ENCODE data around the gene UIMC1. TPM values are rescaled to one million over a fixed set of nuclear protein-coding genes. Genes with fewer than 3 reads are reported as not detected.

The UIMC1 gene
- total RNA-seq, 1 experiment from 2014 or later, result 46.8 TPM

DNA sequence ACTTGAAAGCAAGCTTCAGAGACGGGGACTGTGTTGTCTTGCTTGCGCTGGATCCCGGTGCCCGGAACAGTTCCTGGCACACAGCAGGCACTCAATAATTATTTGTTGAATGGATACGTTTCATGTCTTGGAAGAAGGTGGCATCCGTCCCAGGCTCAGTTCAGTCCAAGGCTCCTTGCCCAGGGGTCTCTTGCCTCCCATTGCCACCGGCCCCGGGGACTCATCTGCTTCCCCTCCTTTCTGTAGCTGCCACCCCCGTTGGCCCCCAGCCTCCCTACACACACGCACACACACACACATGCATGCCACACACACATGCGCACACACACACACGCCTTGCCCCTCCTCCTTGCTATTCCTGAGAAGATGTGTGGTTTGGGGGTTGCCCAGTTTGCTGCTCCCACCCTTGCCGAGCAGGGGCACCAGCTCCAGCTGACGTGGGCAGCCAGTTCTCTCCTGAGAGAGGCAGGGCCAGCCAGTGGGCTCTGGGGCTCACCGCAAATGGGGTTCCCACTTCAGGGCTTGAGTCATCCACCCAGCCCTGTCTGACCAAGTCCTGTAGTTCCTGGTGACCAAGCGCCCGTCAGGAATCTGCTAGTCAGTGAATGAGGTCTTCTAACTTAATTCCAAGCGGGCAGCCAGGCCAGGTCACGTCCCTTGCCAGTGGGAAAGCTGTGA is 149.2 kb downstream of the UIMC1 start:
- H3K27ac ChIP-seq (ENCODE audit: low read depth, low read length, poor library complexity, severe bottlenecking), result no peak overlapping the region
- ChIA-PET POLR2A (ENCODE audit: low non-redundant PET) (no interaction called here), CTCF (no interaction called here)
- intact Hi-C loops (cut with micrococcal nuclease; ENCODE audit: unreplicated experiment), result no loop called here
- no peak for DNase-seq (ENCODE audit: low spot score)
- no peak for TF ChIP-seq EZH2 (IDR thresholded peaks at IDR 0.05; ENCODE audit: borderline replicate concordance, low read depth, low read length, poor library complexity, severe bottlenecking)
- TF ChIP-seq, protein P1, sequence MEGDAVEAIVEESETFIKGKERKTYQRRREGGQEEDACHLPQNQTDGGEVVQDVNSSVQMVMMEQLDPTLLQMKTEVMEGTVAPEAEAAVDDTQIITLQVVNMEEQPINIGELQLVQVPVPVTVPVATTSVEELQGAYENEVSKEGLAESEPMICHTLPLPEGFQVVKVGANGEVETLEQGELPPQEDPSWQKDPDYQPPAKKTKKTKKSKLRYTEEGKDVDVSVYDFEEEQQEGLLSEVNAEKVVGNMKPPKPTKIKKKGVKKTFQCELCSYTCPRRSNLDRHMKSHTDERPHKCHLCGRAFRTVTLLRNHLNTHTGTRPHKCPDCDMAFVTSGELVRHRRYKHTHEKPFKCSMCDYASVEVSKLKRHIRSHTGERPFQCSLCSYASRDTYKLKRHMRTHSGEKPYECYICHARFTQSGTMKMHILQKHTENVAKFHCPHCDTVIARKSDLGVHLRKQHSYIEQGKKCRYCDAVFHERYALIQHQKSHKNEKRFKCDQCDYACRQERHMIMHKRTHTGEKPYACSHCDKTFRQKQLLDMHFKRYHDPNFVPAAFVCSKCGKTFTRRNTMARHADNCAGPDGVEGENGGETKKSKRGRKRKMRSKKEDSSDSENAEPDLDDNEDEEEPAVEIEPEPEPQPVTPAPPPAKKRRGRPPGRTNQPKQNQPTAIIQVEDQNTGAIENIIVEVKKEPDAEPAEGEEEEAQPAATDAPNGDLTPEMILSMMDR (conservative IDR thresholded peaks at IDR 0.05; ENCODE audit: low read depth, low read length), result no peak
- H3K4me1 ChIP-seq (ENCODE audit: insufficient read depth, low read length, poor library complexity, severe bottlenecking), result no peaks in the 10 kb centered on the region
- no peak overlapping the region for H3K4me3 ChIP-seq (ENCODE audit: low read depth, low read length, poor library complexity, severe bottlenecking)
- no TSS peak for BruUV-seq (replicated peaks)
- H3K27me3 ChIP-seq (replicated peaks; ENCODE audit: insufficient read depth, low read depth, low read length, poor library complexity), result no peaks in the 10 kb centered on the region
- no peaks in the 10 kb centered on the region for H3K36me3 ChIP-seq (ENCODE audit: insufficient read depth, low read length, poor library complexity, severe bottlenecking)
- H3K9me3 ChIP-seq (ENCODE audit: low read depth, low read length, poor library complexity, severe bottlenecking), result no peaks in the 10 kb centered on the region

DNA sequence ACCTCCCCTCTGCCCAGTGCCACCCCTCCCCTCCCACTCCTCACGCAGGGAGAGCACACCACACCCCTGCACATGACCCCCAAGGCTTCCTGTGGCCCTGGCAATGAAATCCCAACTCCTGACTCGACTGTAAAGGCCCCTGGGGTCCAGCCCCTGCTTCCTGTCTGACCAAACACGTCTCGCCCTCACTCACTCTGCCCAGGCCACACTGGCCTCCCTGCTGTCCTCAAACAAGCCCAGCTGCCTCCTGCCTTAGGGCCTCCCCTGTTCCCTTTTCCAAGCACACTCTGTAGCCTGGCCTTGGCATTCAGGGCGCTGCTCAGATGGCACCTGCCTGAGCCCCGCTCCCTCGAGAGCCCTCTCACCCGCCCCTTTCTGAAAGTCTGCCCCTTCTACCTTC is 149.8 kb downstream of the UIMC1 start:
- no TSS peak for BruUV-seq (replicated peaks)
- CTCF ChIA-PET, result no interaction called here
- Histone ChIP-seq H3K4me1 (ENCODE audit: insufficient read depth, low read length, poor library complexity, severe bottlenecking) (no peaks in the 10 kb centered on the region), H3K36me3 (ENCODE audit: insufficient read depth, low read length, poor library complexity, severe bottlenecking) (no peaks in the 10 kb centered on the region), H3K27me3 (replicated peaks; ENCODE audit: insufficient read depth, low read depth, low read length, poor library complexity) (no peaks in the 10 kb centered on the region), H3K4me3 (ENCODE audit: low read depth, low read length, poor library complexity, severe bottlenecking) (no peak overlapping the region), H3K9me3 (ENCODE audit: low read depth, low read length, poor library complexity, severe bottlenecking) (no peaks in the 10 kb centered on the region), H3K27ac (ENCODE audit: low read depth, low read length, poor library complexity, severe bottlenecking) (no peak overlapping the region)
- DNase-seq (ENCODE audit: low spot score), result no peak
- intact Hi-C loops (cut with micrococcal nuclease; ENCODE audit: unreplicated experiment), result no loop called here
- TF ChIP-seq EZH2 (IDR thresholded peaks at IDR 0.05; ENCODE audit: borderline replicate concordance, low read depth, low read length, poor library complexity, severe bottlenecking), result no peak
- TF ChIP-seq, protein P1 (conservative IDR thresholded peaks at IDR 0.05; ENCODE audit: low read depth, low read length), result no peak
- POLR2A ChIA-PET (ENCODE audit: low non-redundant PET), result no interaction called here

DNA sequence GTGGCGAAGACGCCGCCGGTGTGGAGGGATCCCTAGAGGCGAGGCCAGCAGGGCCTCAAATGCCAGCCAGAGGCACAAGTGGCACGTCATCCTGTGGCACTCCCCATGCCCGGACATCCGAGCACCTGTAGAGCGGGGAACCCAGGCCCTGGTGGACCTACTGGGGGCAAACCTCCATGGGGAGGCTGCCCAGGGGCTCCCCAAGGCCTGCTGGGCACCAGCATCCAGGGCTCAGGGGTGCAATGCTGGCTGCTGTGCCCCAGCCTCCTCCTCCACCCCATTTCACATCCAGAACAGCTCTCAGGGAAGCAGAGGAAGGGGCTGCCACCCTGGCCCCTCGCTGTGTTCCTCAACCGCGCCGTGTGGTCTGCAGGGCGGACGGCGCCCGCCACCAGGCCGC is 151.0 kb downstream of the UIMC1 start:
- BruUV-seq (replicated peaks), result no TSS peak
- no peaks in the 10 kb centered on the region for H3K9me3 ChIP-seq (ENCODE audit: low read depth, low read length, poor library complexity, severe bottlenecking)
- no peak for DNase-seq (ENCODE audit: low spot score)
- ChIA-PET POLR2A (ENCODE audit: low non-redundant PET) (no interaction called here), CTCF (no interaction called here)
- H3K4me3 ChIP-seq (ENCODE audit: low read depth, low read length, poor library complexity, severe bottlenecking), result no peak overlapping the region
- intact Hi-C loops (cut with micrococcal nuclease; ENCODE audit: unreplicated experiment), result no loop called here
- no peak for TF ChIP-seq EZH2 (IDR thresholded peaks at IDR 0.05; ENCODE audit: borderline replicate concordance, low read depth, low read length, poor library complexity, severe bottlenecking)
- TF ChIP-seq, protein P1 (conservative IDR thresholded peaks at IDR 0.05; ENCODE audit: low read depth, low read length), result no peak
- no peaks in the 10 kb centered on the region for H3K4me1 ChIP-seq (ENCODE audit: insufficient read depth, low read length, poor library complexity, severe bottlenecking)
- H3K36me3 ChIP-seq (ENCODE audit: insufficient read depth, low read length, poor library complexity, severe bottlenecking), result no peaks in the 10 kb centered on the region
- H3K27ac ChIP-seq (ENCODE audit: low read depth, low read length, poor library complexity, severe bottlenecking), result no peak overlapping the region
- no peaks in the 10 kb centered on the region for H3K27me3 ChIP-seq (replicated peaks; ENCODE audit: insufficient read depth, low read depth, low read length, poor library complexity)

Other genes starting within 250 kb of the UIMC1 start
- 7.5 and 7.8 TPM in 2 replicates for gene UNC5A, start 196.2 kb downstream of the UIMC1 start, total RNA-seq (2021)
- gene HK3, start 107.4 kb downstream of the UIMC1 start, total RNA-seq (2021), result 0.15 and 0.84 TPM in 2 replicates
- 27.3 and 29.3 TPM in 2 replicates for gene ZNF346, start 15.9 kb upstream of the UIMC1 start, total RNA-seq (2021)
- 17.2 and 20.6 TPM in 2 replicates for gene FGFR4, start 80.1 kb upstream of the UIMC1 start, total RNA-seq (2021)
- gene NSD1, start 127.0 kb upstream of the UIMC1 start, total RNA-seq (2021), result 74.3 and 76.6 TPM in 2 replicates

Measured in A673 (cell line).